HG03280 (cell line): ENCODE measurements around the gene ARPC1A.
"Not testable (repeated sequence)": the region's sequence is repeated elsewhere in the genome, so short reads cannot be mapped to it uniquely, and the experiment has no call there.

Experiments
- ATAC-seq: cut with Tn5 transposase; IDR thresholded peaks from one replicate; pipeline ENCODE4 v1.9.1; 2021; ENCODE audit warnings: mild to moderate bottlenecking, moderate library complexity; ENCODE audit not compliant: unreplicated experiment

Gene ARPC1A

DNA sequence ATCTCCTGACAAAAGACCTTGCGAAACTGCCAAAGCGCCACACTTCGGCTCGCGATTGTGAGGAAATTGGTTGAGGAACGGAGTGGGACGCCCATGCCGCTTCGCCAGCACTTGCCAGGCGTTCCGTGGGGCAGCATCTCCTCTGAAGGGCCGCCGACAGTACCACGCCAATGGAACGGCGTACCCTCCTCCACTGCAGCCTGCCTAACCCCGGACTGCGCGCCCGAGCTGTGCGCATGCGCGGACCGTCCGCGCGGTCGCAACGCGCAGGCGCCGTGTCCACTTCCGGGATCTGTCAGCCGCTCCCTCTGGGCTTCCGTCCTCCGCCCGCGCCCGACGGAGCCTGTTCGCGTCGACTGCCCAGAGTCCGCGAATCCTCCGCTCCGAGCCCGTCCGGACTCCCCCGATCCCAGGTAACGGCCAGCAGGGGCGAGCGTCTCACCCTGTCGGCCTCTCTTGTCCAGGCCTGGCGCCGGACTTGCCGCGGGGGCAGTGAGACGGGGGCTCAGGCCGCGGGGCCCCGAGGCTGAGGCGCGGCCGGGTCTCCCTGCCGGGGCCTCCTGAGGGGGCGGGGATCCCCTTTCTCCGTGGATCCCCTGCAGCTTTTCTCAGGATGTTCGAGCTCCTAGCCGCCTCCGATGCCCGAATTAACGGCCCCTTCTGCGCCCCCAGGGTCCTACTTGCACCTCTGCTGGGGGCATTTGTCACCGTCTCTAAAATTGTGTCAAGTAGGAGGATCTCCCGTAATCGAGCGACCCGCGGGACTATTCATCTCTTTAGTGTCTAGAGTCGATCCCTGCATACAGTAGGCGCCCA, at the start of gene ARPC1A:
Gene ARPC1A (plus strand): TSS at position 307 of the 816 bp plus-strand sequence. CDS start 7,456 bp downstream, outside the sequence.
- ATAC-seq: peak; percentile 91

DNA sequence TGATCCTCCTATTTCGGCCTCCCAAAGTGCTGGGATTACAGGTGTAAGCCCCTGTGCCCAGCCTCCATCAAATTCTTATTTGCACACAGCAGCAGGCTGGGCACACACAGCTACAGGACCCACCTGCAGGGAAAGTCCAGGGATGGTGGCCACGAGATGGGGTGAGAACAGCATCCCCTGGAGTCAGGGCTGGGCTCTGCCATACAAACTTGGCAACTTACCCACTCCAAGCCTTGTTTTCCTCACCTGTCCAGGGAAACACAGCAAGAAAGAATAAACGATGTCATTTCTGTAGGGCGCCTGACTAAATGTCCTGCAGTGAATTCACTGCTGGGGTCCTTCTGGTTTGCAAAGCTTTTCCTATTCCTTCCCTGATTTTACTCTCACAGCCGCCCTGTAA, 47.5 kb upstream of the ARPC1A start:
- no peak for ATAC-seq

DNA sequence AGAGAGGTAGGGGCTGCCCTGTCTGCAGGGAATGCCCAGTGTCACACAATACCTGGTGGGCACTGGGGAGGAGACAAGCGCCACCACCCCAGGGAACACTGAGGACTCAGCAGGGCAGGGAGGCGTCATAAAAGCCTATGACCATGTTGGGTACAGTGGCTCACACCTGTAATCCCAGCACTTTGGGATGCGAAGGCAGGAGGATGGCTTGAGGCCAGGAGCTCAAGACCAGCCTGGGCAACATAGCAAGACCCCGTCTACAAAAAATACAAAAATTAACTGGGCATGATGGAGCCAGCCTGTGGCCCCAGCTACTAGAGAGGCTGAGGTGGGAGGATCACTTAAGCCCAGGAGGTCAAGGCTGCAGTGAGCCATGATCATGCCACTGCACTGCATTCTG, 41.5 kb upstream of the ARPC1A start:
- not testable (repeated sequence) for ATAC-seq

DNA sequence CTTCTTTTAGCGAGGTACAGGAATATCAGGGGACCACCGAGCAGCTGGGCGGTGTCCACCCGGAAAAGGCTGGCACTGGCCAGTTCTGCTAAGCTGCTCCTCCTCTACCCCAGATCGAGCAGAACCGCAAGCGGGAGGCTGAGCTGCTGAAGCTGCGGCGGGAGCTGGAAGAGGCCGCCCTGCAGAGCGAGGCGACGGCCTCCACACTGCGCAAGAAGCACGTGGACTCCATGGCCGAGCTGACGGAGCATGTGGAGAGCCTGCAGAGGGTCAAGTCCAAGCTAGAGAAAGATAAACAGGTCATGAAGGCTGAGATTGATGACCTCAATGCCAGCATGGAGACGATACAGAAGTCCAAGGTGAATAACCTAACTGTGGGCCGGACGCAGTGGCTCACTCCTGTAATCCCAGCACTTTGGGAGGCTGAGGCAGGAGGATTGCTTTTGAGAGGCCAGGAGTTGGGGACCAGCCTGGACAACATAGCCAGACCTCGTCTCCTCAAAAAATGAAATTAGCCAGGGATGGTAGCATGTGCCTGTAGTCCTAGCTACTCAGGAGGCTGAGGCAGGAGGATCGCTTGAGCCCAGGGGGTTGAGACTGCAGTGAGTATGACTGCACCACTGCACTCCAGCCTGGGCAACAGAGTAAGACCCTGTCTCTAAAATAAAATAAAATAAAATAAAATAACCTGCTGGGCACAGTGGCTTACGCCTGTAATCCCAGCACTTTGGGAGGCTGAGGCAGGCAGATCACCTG, 37.7 kb upstream of the ARPC1A start:
- no peak for ATAC-seq

DNA sequence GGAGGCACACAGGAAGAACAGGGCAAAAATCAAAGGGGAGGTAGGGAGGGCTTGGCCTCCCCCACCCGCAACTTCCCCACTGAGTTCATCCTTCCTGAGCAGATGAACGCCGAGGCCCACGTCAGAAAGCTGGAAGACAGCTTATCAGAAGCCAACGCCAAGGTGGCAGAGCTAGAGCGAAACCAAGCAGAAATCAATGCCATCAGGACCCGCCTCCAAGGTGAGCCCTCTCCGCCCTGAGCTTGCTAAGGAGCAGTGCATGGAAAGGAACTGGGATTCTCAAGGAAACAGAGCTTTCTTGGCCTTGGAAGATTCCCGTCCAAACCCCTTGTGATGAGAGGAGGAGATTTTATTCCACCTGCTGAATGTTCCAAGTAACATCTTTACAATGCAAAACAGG, 36.5 kb upstream of the ARPC1A start:
- no peak for ATAC-seq

DNA sequence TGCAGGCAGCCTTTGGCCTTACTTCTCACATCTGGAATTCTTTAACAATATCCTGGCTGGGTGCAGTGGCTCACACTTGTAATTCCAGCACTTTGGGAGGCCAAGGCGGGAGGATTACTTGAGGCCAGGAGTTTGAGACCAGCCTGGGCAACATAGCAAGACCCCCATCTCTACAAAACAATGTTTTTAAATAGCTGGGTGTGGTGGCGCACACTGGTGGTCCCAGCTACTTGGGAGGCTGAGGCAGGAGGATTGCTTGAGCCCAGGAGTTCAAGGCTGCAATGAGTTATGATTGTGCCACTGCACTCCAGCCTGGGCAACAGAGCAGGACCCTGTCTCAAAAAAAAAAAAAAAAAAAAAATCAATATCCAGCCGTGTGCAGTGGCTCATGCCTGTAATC, 35.5 kb upstream of the ARPC1A start:
- ATAC-seq: not testable (repeated sequence)

DNA sequence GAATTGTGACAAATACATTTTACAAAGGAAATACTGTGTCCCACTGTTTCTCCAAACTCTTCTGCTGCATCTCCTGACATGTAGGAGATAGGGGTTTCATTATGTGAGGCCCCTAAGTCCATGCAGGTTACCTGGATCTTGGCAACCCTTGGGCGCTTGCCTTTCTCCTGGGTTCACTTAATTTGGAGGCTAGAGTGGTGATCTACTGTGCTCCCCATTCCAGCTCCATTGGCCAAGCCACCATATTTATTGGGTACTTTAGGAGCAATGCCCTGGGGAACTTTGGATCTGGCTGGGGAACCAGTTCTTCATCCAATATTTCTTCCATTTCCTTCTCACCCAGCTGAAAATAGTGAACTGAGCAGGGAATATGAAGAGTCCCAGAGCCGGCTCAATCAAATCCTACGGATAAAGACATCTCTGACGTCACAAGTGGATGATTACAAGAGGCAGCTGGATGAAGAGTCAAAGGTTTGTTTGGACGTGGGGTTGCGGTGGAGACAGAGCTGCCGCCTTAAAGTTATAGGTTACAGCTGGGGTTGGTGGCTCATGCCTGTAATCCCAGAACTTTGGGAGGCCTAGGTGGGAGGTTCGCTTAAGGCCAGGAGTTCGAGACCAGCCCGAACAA, 34.6 kb upstream of the ARPC1A start:
- no peak for ATAC-seq

DNA sequence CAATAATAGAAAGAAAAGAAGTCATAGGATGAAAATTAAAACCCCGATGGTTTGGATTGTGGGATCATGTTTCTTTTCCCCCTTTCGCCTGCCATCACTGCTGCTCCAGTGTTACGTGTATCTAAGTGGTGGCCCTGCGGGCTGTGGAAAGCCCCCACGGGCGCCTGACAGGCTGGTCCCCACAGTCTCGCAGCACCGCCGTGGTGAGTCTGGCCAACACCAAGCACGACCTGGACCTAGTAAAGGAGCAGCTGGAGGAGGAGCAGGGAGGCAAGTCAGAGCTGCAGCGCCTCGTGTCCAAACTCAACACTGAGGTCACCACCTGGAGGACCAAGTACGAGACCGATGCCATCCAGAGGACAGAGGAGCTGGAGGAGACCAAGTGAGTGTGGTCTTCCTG, 33.6 kb upstream of the ARPC1A start:
- no peak for ATAC-seq

DNA sequence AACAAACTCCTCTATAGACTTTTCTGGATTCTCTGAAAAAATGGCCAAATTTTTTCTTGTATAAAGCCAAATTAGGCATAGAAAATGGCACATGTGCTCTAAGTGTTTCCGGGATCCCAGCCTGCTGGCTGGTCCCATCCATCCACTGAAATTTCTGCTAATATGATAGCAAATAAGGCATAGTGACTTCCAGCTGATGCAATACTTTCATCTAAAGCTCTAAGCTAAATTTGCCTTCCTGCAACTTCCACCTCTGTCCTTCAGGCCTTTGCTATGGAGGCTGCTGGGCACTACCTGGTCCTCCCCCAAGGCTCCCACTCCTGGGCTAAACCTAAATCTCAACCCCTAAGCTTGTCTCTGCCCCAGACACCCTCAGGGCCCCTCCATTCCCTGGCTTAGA, 32.5 kb upstream of the ARPC1A start:
- no peak for ATAC-seq

DNA sequence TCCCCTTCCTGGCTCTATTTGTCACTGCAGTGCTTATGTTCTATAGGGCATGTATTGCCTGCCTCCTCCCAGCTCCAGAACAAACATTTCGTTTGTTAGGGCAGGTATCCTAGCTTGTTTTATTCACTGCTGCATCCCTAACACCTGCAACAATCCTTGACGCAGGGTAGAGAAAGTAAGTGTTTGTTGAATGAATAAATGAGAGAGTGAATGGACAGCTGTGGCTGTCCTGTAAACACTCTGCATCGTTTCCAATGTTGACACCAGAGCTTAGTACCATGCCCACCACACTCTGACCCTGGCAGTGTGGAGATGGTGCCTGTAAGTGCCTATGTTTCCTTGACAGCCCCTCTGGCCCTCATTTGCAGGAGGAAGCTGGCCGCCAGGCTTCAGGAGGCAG, 32.0 kb upstream of the ARPC1A start:
- ATAC-seq: no peak

DNA sequence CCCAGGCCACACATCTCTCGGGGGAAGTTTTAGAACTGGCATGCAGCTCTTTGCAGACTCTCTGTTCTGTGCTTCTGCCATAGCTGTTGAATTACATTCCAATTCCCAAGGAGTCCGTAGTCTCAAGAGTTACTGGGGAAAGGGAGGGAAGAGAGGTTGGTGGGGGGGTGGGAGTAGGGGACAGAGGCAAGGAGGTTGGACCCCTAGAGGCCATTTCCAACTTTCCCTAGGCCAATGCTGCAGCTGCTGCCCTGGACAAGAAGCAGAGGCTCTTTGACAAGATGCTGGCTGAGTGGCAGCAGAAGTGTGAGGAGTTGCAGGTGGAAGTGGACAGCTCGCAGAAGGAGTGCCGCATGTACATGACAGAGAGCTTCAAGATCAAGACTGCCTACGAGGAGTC, 29.2 kb upstream of the ARPC1A start:
- no peak for ATAC-seq

DNA sequence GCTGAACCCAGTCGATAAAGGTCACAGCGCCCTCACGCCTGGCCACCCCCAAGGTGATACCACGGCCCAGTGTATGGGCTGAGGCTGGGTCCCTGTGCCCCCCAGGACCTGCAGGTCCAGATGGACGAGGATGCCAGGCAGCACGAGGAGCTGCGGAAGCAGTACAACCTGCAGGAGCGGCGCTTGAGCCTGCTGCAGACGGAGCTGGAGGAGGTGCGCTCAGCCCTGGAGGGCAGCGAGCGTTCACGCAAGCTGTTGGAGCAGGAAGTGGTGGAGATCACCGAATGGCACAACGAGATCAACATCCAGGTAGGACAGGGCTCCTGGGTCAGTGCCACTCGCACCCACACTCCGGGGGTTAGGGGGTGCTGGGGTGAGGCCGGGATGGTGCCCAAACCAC, 24.2 kb upstream of the ARPC1A start:
- ATAC-seq: no peak

DNA sequence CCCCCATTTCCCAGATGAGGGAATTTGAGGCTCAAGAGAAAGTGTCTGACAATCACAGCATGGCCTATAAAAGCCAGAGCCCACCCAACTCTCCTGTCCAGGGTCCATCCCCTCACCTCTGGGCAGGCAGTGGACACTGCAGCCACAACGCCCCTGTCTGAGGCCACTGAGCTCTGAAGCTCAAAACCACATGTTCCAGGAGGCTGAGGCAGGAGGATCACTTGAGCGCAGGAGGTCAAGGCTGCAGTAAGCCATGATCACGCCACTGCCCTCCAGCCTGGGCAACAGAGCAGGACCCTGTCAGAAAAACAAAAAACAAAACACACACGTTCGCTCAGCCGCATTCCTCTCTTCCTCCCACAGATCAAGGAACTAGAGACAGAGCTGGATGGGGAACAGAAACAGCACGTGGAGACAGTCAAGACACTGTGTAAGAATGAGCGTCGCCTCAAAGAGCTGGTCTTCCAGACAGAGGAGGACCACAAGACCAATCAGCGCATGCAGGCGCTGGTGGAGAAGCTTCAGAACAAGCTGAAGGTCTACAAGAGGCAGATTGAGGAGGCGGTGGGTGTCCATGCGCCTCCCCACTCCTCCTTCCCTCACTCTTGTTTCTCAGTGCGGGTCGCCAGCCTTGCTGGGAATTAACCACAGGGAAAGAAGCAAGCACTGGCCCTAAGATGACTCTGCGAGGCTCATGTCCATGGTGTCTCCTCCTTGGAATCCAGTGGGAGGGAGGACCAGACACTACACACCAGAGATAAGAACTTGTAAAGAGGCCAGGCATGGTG, 20.0 kb upstream of the ARPC1A start:
- no peak for ATAC-seq

DNA sequence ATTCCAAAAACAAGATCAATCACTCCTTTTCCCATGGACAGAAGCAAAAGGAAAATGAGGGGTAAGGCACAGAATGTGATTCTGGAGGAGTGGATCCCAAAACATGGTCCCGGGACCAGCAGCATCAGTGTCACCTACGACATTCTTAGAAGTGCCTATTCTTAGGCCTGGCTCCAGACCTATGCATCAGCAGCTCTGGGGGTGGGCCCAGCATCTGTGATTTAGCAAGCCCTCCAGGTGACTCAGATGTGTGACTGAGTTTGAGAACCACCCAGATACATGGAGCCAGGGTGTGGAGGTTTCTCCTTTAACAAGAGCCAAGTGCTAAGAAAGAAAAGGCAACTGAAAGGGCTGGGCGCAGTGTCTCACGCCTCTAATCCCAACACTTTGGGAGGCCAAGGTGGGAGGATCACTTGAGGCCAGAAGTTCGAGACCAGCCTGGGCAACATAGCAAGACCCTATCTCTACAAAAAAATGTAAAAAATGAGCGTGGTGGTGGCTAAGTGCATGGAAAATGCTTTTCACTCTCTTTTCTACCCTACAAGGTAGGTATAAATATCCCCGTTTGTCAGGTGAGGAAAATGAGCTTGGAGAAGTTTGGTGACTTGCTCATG, 17.1 kb upstream of the ARPC1A start:
- ATAC-seq: no peak

DNA sequence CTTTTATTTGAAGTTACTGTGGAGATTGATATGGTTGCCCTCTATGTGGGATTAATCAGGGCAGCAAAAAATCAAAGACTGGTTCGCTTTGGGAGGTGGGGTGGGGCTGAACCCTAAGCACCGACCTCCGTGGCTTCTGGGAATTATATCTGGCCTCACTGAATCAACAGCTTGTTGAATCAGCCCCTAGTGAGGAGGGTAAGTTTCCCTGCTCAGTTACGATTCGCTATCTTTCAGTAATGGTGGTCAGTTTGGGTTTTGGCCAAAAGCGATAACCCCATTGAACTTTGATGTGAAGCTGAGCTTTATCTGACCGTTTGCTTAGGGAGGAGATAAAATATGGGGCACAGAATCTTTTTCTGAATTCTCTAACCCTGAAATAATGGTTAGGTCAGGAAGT, 16.6 kb upstream of the ARPC1A start:
- no peak for ATAC-seq

DNA sequence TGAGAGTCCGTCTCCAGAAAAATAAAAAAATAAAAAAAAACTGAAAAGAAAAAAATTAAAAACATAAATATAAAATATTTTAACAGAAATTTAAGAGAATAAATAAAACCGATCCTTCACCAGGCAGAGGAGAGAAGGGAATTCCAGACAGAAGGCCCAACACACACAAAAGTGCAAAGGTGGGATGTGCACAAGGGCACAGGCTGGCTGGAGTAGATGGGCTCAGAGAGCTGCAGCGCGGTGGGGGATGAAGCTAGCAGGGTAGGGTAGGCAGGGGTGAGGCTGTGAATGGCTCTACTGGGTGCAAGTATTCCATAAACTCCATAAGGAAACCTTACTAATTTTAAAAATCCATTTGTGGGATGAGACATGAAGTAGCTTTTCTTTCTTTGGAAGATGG, 15.7 kb upstream of the ARPC1A start:
- no peak for ATAC-seq

DNA sequence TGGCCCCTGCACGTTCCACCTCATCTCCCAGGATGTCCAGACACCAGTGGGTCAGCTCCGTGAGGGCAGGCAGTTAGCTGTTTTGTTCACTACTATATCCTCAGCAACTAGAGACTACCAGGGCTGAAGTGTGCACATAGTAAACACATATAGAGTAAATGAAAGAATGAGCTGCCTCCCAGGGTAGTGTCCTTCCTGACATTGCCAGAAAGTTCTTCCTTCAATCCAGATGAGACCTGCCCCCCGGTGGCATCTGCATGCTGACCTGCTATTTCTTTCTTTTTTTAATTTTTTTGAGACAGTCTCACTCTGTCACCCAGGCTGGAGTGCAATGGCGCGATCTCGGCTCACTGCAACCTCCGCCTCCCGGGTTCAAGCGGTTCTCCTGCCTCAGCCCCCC, 14.0 kb upstream of the ARPC1A start:
- ATAC-seq: no peak

DNA sequence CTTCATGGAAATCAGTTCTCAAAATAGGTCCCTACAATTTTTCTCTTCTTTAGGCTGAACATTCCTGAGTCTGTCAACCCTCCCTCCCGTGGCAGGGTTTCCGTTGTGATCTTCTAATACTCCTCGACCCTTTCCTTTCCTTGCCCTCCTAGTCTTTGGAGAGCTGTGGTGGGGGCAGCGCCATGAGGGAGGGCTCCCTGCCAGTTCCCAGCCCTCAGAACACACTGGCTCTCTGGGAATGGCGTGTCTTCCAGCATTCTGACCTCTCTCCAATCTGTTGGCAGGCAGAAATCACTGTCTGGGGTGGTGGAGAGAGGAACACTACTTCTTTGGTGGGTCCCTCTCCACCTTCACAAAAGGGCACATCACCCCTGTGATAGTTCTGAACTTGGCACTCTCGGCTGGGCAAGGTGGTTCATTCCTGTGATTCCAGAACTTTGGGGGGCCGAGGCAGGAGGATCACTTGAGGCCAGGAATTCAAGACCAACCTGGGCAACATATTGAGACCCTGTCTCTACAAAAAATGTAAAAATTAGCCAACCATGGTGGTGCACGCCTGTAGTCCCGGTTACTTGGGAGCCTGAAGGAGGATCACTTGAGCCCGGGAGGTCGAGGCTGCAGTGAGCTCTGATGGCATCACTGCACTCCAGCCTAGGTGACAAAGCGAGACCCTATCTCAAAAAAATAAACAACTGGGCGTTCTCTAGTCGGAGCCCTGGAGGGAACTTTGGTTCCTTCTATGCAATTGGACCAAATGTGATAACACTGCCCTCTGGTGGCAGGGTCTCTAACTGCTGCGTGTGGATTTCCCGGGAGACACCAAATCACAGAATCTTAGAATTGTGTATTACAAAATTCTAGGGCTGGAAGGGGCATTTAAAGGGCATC, 13.1 kb upstream of the ARPC1A start:
- no peak for ATAC-seq

DNA sequence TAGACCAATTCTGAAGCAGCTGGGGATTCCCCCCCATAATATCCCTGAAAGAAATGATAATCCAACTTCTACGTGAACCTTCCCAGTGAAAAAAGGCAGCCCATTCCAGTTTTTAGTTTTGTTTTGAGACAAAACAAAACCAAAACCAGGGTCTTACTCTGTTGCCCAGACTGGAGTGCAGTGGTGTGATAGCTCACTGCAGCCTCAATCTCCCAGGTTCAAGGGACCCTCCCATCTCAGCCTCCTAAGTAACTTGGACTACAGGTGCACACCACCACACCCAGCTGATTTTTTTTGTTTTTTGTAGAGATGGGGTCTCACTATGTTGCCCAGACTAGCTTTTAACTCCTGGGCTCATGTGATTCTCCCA, 12.5 kb upstream of the ARPC1A start:
- no peak for ATAC-seq

DNA sequence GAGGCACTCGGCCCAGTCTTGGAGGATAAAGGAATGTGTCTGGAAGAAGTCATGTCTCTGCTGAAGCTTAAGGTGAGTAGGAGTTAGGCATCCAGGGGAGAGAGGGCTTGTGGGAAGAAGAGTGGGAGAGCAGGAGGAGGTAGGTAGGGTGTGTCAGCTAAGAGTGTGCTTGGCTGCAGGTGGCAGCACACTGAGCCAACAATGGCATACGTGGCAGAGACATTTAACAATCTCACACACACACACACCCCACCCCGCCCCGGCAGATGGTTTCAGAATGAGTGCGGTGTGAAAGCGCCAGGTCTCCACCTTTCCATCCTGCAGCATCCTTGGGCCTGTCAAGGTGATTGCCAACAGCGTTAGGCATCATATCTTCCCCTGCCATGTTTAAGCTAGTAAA, 11.2 kb upstream of the ARPC1A start:
- no peak for ATAC-seq
